Natural killer cell (primary cell): ENCODE measurements around the gene NVL. TPM values are rescaled to one million over a fixed set of nuclear protein-coding genes. Genes with fewer than 3 reads are reported as not detected.
"Not testable (repeated sequence)": the region's sequence is repeated elsewhere in the genome, so short reads cannot be mapped to it uniquely, and the experiment has no call there.

Experiments
- ATAC-seq, 3 donors: fragments of 150-1000 bp in 2 of 3; fragments of 200-7000 bp in 1 of 3; cut with Tn5 transposase; 1 replicate in 1 of 3; 2 replicates in 2 of 3; pipeline ENCODE4 v1.10.0; 2021; ENCODE audit warnings: mild to moderate bottlenecking in 2 of 3, moderate library complexity in 2 of 3
- DNase-seq, 2 donors: peaks; one replicate each; pipeline versions ENCODE4 v3.0.0 to v3.0.0-alpha.2; 2013 to 2021; ENCODE audit warnings: mixed read lengths in 1 of 2
- H3K27ac ChIP-seq: one replicate; pipeline ENCODE4 v1.5.1; 2013; ENCODE audit warnings: mild to moderate bottlenecking, low read length
- H3K27me3 ChIP-seq: one replicate; pipeline ENCODE4 v1.6.1; 2013; ENCODE audit warnings: low read length; ENCODE audit not compliant: control insufficient read depth, insufficient read depth
- H3K36me3 ChIP-seq: one replicate; pipeline ENCODE4 v1.6.1; 2013; ENCODE audit warnings: low read length; ENCODE audit not compliant: control insufficient read depth, insufficient read depth
- H3K4me1 ChIP-seq: one replicate; pipeline ENCODE4 v1.6.1; 2013; ENCODE audit warnings: low read length; ENCODE audit not compliant: control insufficient read depth, insufficient read depth
- H3K4me3 ChIP-seq: one replicate; pipeline ENCODE4 v1.5.1; 2013; ENCODE audit warnings: low read length
- H3K9me3 ChIP-seq: one replicate; pipeline ENCODE4 v1.6.1; 2013; ENCODE audit warnings: low read length; ENCODE audit not compliant: control insufficient read depth, insufficient read depth
- H3K27ac Mint-ChIP-seq, 2 donors: one replicate each; pipeline ENCODE4 v1.8.0; 2022; ENCODE audit warnings: mild to moderate bottlenecking in 2 of 2, mixed read lengths in 2 of 2, moderate library complexity in 1 of 2
- H3K27me3 Mint-ChIP-seq, 2 donors: one replicate each; pipeline ENCODE4 v1.8.0; 2022; ENCODE audit warnings: low read depth in 2 of 2, mixed read lengths in 2 of 2
- H3K36me3 Mint-ChIP-seq: one replicate; pipeline ENCODE4 v1.8.0; 2022; ENCODE audit warnings: mixed read lengths
- H3K4me1 Mint-ChIP-seq, 2 donors: one replicate each; pipeline ENCODE4 v1.8.0; 2022; ENCODE audit warnings: mixed read lengths in 2 of 2
- H3K4me3 Mint-ChIP-seq: one replicate; pipeline ENCODE4 v1.8.0; 2022; ENCODE audit warnings: mild to moderate bottlenecking, moderate library complexity, mixed read lengths
- H3K9me3 Mint-ChIP-seq, 2 donors: one replicate each; pipeline ENCODE4 v1.8.0; 2022; ENCODE audit warnings: mixed read lengths in 2 of 2
- CTCF ChIP-seq: fragments of 200-600 bp; IDR thresholded peaks from one replicate; pipeline ENCODE4 v1.8.0; 2022; ENCODE audit warnings: antibody characterized with exemption
- WGBS: methylation state at CpG from one replicate; pipeline ENCODE4 v1.1.7; 2013; ENCODE audit warnings: missing lambda C conversion rate; ENCODE audit not compliant: insufficient coverage; 5-methylcytosine and 5-hydroxymethylcytosine counted together
- intact Hi-C: fragments of 100-400 bp; cut with micrococcal nuclease; formaldehyde crosslinking; loops from one replicate; pipeline ENCODE4 v1.14.2; 2022
- total RNA-seq, 4 donors: library from RNA; stranded (reverse); fragments of 120-200 nt in 1 of 4; gene quantifications; one replicate each; pipeline versions ENCODE4 v1.2.3 to v1.2.4, GENCODE V29; 2013 to 2022

NVL gene
- total RNA-seq, 3 donors from 2014 or later (not counting 1 experiment from before 2014, with no cell fraction given): 28.1 to 39.5 (median 32.4) TPM

- Mint-ChIP-seq H3K4me3 (no peak overlapping the region), H3K9me3 (no peaks in the 10 kb centered on the region), H3K36me3 (no peaks in the 10 kb centered on the region), H3K4me1 (peaks cover 10 to 13% of the 10 kb centered on the region in 2 donors), H3K27me3 (no peaks in the 10 kb centered on the region), H3K27ac (peak overlapping the region in 1 of 2 donors; percentile 40)
- ATAC-seq: no peak
- TF ChIP-seq CTCF: no peak
- intact Hi-C loops: no loop called here
- no peak overlapping the region for H3K4me3 ChIP-seq
- DNase-seq: no peak
- no peaks in the 10 kb centered on the region for H3K27me3 ChIP-seq
- no CpG with 5 or more reads among the region's 2 CpGs for WGBS
- H3K4me1 ChIP-seq: no peaks in the 10 kb centered on the region
- no peaks in the 10 kb centered on the region for H3K9me3 ChIP-seq
- no peak overlapping the region for H3K27ac ChIP-seq
- H3K36me3 ChIP-seq: peaks cover 17% of the 10 kb centered on the region
These were observed 8.3 kb downstream of the NVL start for GRCh38 chr1:224321706-224322105.

GRCh38 chr1:224317383-224318045 lies 12.5 kb downstream of the NVL start:
- intact Hi-C loops: no loop called here
- Mint-ChIP-seq H3K9me3 (no peaks in the 10 kb centered on the region), H3K27ac (no peak overlapping the region), H3K4me1 (peaks cover 7 to 10% of the 10 kb centered on the region in 2 donors), H3K4me3 (no peak overlapping the region), H3K36me3 (no peaks in the 10 kb centered on the region), H3K27me3 (no peaks in the 10 kb centered on the region)
- ATAC-seq (no peak), DNase-seq (no peak)
- no peaks in the 10 kb centered on the region for H3K27me3 ChIP-seq
- H3K36me3 ChIP-seq: peaks cover 37% of the 10 kb centered on the region
- H3K4me1 ChIP-seq: no peaks in the 10 kb centered on the region
- no peak overlapping the region for H3K4me3 ChIP-seq
- 100% methylated on average over 3 of the region's 4 CpGs for WGBS
- no peaks in the 10 kb centered on the region for H3K9me3 ChIP-seq
- TF ChIP-seq CTCF: no peak
- H3K27ac ChIP-seq: no peak overlapping the region

- intact Hi-C loops: no loop called here
- Mint-ChIP-seq H3K36me3 (peaks cover 11% of the 10 kb centered on the region), H3K4me1 (no peaks in the 10 kb centered on the region), H3K27me3 (no peaks in the 10 kb centered on the region), H3K27ac (no peak overlapping the region), H3K9me3 (no peaks in the 10 kb centered on the region), H3K4me3 (no peak overlapping the region)
- Histone ChIP-seq H3K4me1 (no peaks in the 10 kb centered on the region), H3K36me3 (peaks cover 59% of the 10 kb centered on the region), H3K27me3 (no peaks in the 10 kb centered on the region), H3K27ac (no peak overlapping the region), H3K4me3 (no peak overlapping the region), H3K9me3 (no peaks in the 10 kb centered on the region)
- WGBS: no CpG with 5 or more reads among the region's 2 CpGs
- TF ChIP-seq CTCF: no peak
- DNase-seq (no peak), ATAC-seq (no peak)
These were observed 17.9 kb downstream of the NVL start for GRCh38 chr1:224312025-224312424.

- H3K27me3 Mint-ChIP-seq, H3K4me3 ChIP-seq, H3K9me3 ChIP-seq, H3K4me1 ChIP-seq, H3K9me3 Mint-ChIP-seq, DNase-seq, ATAC-seq, H3K27ac Mint-ChIP-seq, H3K4me1 Mint-ChIP-seq, intact Hi-C loops, H3K27me3 ChIP-seq, H3K27ac ChIP-seq, H3K4me3 Mint-ChIP-seq: not testable (repeated sequence)
- H3K36me3 ChIP-seq: peaks cover 63% of the 10 kb centered on the region
- H3K36me3 Mint-ChIP-seq: peaks cover 15% of the 10 kb centered on the region
- 100% methylated on average over 1 of the region's 1 CpG for WGBS
These were observed 18.5 kb downstream of the NVL start for GRCh38 chr1:224311503-224311902.
